HepG2 (cell line): Measurements from ENCODE around the gene TNPO3. TPM values are rescaled to one million over a fixed set of nuclear protein-coding genes. Genes with fewer than 3 reads are reported as not detected.

ENCODE experiments used
- ATAC-seq: fragments of 200-7000 bp; cut with Tn5 transposase; 3 replicates; pipeline ENCODE4 v1.9.1; 2020; ENCODE audit warnings: mild to moderate bottlenecking, moderate library complexity
- BruUV-seq: library from RNA; stranded (reverse); fragments of 400-500 nt; replicated peaks from 2 replicates; lab custom pipeline; 2021; lab: Mats Ljungman, UMichigan
- CTCF ChIA-PET: fragments of 300-600 bp; formaldehyde crosslinking; extraction: SDS; loops from one replicate; lab custom pipeline; 2021; ENCODE audit warnings: low total read pairs, inconsistent platforms, low intra/inter-chr PET ratio; lab: Yijun Ruan, JAX
- POLR2A ChIA-PET: fragments of 350-600 bp; sonication (Branson Sonifier 250); formaldehyde crosslinking; loops from one replicate; lab custom pipeline; 2020; ENCODE audit warnings: antibody characterized with exemption, inconsistent platforms; lab: Yijun Ruan, JAX
- DNase-seq: peaks from one replicate; pipeline ENCODE4 v3.0.0-alpha.2; 2015; ENCODE audit warnings: low spot score
- FAIRE-seq: peaks from 3 replicates; lab custom pipeline; 2011; peaks lifted over from hg19 to GRCh38; lab: Jason Lieb, UNC
- H2AFZ ChIP-seq: one replicate; pipeline ENCODE4 v1.6.1; 2011; ENCODE audit warnings: low read length, inconsistent platforms
- H3K27ac ChIP-seq: fragments of 300-600 bp; 3 replicates; pipeline ENCODE4 v1.8.0; 2011; ENCODE audit warnings: mixed run types, mild to moderate bottlenecking, mixed read lengths, low read length, inconsistent platforms; ENCODE audit not compliant: insufficient read depth; ENCODE audit errors: extremely low read length
- H3K27me3 ChIP-seq, 2 experiments: fragments of 200-600 bp in 1 of 2; 2 replicates in 1 of 2; 3 replicates in 1 of 2; pipeline versions ENCODE4 v1.6.0 to v1.8.0; 2011; ENCODE audit warnings: low read length in 2 of 2, mild to moderate bottlenecking in 2 of 2, moderate library complexity in 2 of 2, inconsistent platforms in 1 of 2; ENCODE audit not compliant: insufficient read depth in 2 of 2, control insufficient read depth in 1 of 2
- H3K36me3 ChIP-seq, 2 experiments: fragments of 200-600 bp in 1 of 2; replicated peaks in 1 of 2; 2 replicates in 1 of 2; 3 replicates in 1 of 2; pipeline versions ENCODE4 v1.5.1 to v1.8.0; 2011; ENCODE audit warnings: low read length in 2 of 2, inconsistent platforms in 1 of 2; ENCODE audit not compliant: insufficient read depth in 2 of 2, control insufficient read depth in 1 of 2
- H3K4me1 ChIP-seq: 2 replicates; pipeline ENCODE4 v1.5.1; 2012; ENCODE audit warnings: low read length, inconsistent platforms; ENCODE audit not compliant: insufficient read depth
- H3K4me2 ChIP-seq: 2 replicates; pipeline ENCODE4 v1.6.0; 2011; ENCODE audit warnings: low read depth, low read length, inconsistent platforms
- H3K4me3 ChIP-seq, 3 experiments: fragments of 200-600 bp in 1 of 3; sonication (generic), shearing (Covaris generic) in 1 of 3; replicated peaks in 1 of 3; 2 replicates each; pipeline ENCODE4 v1.5.1; 2011 to 2016; ENCODE audit warnings: low read length in 3 of 3, inconsistent platforms in 2 of 3, low read depth in 2 of 3, mild to moderate bottlenecking in 2 of 3, control low read depth in 1 of 3, mixed read lengths in 1 of 3; ENCODE audit not compliant: insufficient read depth in 1 of 3
- H3K79me2 ChIP-seq: one replicate; pipeline ENCODE4 v1.6.1; 2011; ENCODE audit warnings: low read length, inconsistent platforms; ENCODE audit not compliant: insufficient read depth
- H3K9ac ChIP-seq: 2 replicates; pipeline ENCODE4 v1.6.0; 2011; ENCODE audit warnings: mild to moderate bottlenecking, low read depth, low read length, inconsistent platforms; ENCODE audit not compliant: insufficient read depth
- H3K9me3 ChIP-seq: 2 replicates; pipeline ENCODE4 v1.5.1; 2012; ENCODE audit warnings: mild to moderate bottlenecking, low read length
- H4K20me1 ChIP-seq: 2 replicates; pipeline ENCODE4 v1.6.0; 2011; ENCODE audit warnings: inconsistent platforms, mild to moderate bottlenecking, low read length, moderate library complexity; ENCODE audit not compliant: insufficient read depth
- EZH2 ChIP-seq: conservative IDR thresholded peaks from 2 replicates; pipeline ENCODE4 v1.6.1; 2012; ENCODE audit warnings: mild to moderate bottlenecking, low read depth, low read length, moderate library complexity
- IRX3 ChIP-seq: sonication (generic); formaldehyde crosslinking; IDR thresholded peaks from 2 replicates; pipeline ENCODE4 v1.8.1; 2023; ENCODE audit warnings: mild to moderate bottlenecking, low read depth, missing genetic modification reagents, borderline replicate concordance
- MTF2 ChIP-seq: sonication (generic); formaldehyde crosslinking; IDR thresholded peaks from 2 replicates; pipeline ENCODE4 v1.5.0; 2020; ENCODE audit warnings: missing genetic modification reagents, borderline replicate concordance
- POLR2AphosphoS2 ChIP-seq: IDR thresholded peaks from 2 replicates; pipeline ENCODE4 v1.6.1; 2011; ENCODE audit warnings: low read depth, low read length, improper control_type of control experiment
- RBFOX2 ChIP-seq: fragments of 200-400 bp; formaldehyde crosslinking; IDR thresholded peaks from 2 replicates; pipeline ENCODE4 v1.6.1; 2017; ENCODE audit warnings: low read depth, mild to moderate bottlenecking, low read length
- RFX3 ChIP-seq: IDR thresholded peaks from 2 replicates; pipeline ENCODE4 v1.6.1; 2016; ENCODE audit warnings: missing biosample characterization, missing genetic modification reagents
- ZNF260 ChIP-seq: sonication (generic); formaldehyde crosslinking; IDR thresholded peaks from 2 replicates; pipeline ENCODE4 v1.4.0; 2020; ENCODE audit warnings: missing genetic modification reagents, low read depth, mild to moderate bottlenecking, borderline replicate concordance
- ZNF672 ChIP-seq: sonication (generic); formaldehyde crosslinking; IDR thresholded peaks from 2 replicates; pipeline ENCODE4 v1.8.1; 2022; ENCODE audit warnings: missing genetic modification reagents
- ZNF788 ChIP-seq: sonication (generic); formaldehyde crosslinking; IDR thresholded peaks from 2 replicates; pipeline ENCODE4 v1.5.0; 2020; ENCODE audit warnings: mild to moderate bottlenecking, missing genetic modification reagents, borderline replicate concordance
- WGBS: methylation state at CpG from one replicate; pipeline ENCODE4 v1.1.6; 2017; ENCODE audit warnings: low lambda C conversion rate; 5-methylcytosine and 5-hydroxymethylcytosine counted together
- in situ Hi-C: cut with HindIII; loops from 2 replicates; pipeline ENCODE4 v1.10.0; 2017; ENCODE audit warnings: low pct_unique_long_range_greater_than_20kb; ENCODE audit not compliant: extremely low pct_ligation_motif_present
- intact Hi-C: fragments of 100-400 bp; cut with micrococcal nuclease; formaldehyde crosslinking; loops from one replicate; pipeline ENCODE4 v1.10.0; 2022; ENCODE audit not compliant: unreplicated experiment
- polyA plus RNA-seq, 8 experiments: library from polyadenylated mRNA; depleted of rRNA in 3 of 8; stranded (reverse) in 7 of 8; unstranded in 1 of 8; fragments of >200 nt; fragmentation: Illumina TruSeq in 4 of 8; extraction: Trizol in 4 of 8; gene quantifications; 2 replicates each; pipeline versions ENCODE4 v1.2.1 to v1.2.3, GENCODE V29; 2011 to 2016; ENCODE audit warnings: low read depth in 4 of 8, missing spikeins in 1 of 8, mixed read lengths in 1 of 8; ENCODE audit not compliant: insufficient read depth in 1 of 8
- total RNA-seq, 5 experiments: library from RNA; depleted of rRNA; stranded (reverse); fragments of >200 nt; fragmentation: Illumina TruSeq; extraction: Trizol; gene quantifications; 2 replicates each; pipeline ENCODE4 v1.2.3, GENCODE V29; 2016; ENCODE audit warnings: low read depth in 1 of 5
- TF ChIP-seq, protein P1 (sequence below): IDR thresholded peaks from 2 replicates; pipeline ENCODE4 v1.6.1; 2016; ENCODE audit warnings: low read depth, borderline replicate concordance

TNPO3 gene
- total and polyA plus RNA-seq, 2 of the 13 experiments (the other 11 are each of a cell fraction or from before 2014, with no cell fraction given), result 23.8 to 44.6 TPM

DNA sequence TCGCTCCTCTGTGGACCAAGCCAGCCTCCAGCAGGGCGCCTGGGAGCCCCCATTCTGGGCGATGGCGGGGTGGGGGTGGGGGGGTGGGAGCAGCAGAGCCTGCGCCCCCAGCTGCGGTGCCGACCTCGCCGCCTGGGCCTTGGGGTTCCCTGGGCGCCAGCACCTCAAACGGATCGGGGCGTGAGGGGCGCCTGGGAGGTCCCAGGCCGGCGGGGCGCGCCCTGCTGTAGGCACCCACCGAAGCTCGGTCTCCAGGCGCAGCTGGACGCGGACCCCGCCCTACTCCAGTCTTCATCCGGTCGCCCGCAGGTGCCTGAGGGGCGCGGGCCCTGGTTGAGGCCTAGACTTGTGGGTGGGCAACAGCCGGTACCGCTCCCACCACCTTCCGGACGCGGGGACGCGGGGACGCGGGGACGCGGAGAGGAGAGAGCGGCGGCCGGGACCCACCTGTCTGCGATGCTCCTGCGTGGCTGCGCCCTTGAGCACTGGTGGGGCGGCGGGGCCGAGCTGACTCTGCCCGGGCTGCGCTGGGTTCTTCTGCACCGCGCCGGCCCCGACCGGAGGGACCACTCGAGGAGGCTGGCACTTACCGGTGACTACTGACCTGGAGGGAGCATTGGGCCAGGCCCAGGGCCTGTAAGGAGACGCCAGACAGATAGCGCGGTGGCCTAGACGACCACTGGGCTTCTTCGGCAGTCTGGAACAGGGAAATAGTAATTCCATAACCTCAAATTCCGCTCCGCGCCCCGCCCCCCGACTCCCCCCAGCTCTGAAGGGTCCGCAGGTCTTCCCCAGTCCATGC, 138.9 kb downstream of the TNPO3 start:
- Histone ChIP-seq H3K9ac (no peak overlapping the region), H4K20me1 (no peaks in the 10 kb centered on the region), H3K4me1 (peaks cover 5% of the 10 kb centered on the region), H2AFZ (no peak overlapping the region), H3K4me2 (no peak overlapping the region), H3K9me3 (no peaks in the 10 kb centered on the region), H3K4me3 (no peak overlapping the region), H3K79me2 (no peaks in the 10 kb centered on the region), H3K36me3 (no peaks in the 10 kb centered on the region), H3K27ac (no peak overlapping the region), H3K27me3 (peaks cover 4 to 46% of the 10 kb centered on the region in 2 experiments; a peak in 4 of 5 replicates)
- POLR2A ChIA-PET, result no interaction called here
- BruUV-seq, result no TSS peak
- TF ChIP-seq ZNF260 (CRISPR knock-in tag) (no peak), IRX3 (no peak), RFX3 (CRISPR knock-in tag) (no peak), ZNF672 (CRISPR knock-in tag) (no peak), EZH2 (no peak), POLR2AphosphoS2 (no peak), RBFOX2 (no peak), ZNF788 (CRISPR knock-in tag) (no peak), MTF2 (CRISPR knock-in tag) (no peak)
- TF ChIP-seq, protein P1, sequence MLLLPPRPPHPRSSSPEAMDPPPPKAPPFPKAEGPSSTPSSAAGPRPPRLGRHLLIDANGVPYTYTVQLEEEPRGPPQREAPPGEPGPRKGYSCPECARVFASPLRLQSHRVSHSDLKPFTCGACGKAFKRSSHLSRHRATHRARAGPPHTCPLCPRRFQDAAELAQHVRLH (CRISPR knock-in tag), result no peak
- ATAC-seq (no peak), FAIRE-seq (no peak), DNase-seq (no peak)
- in situ Hi-C loops, result no loop called here
- intact Hi-C loops, result no loop called here
- CTCF ChIA-PET, result no interaction called here
- 79% methylated on average over 36 of the region's 69 CpGs for WGBS
